Activated CD4-positive, alpha-beta memory T cell treated with anti-CD3 and anti-CD28 coated beads for 36 hours (primary cell): Measurements from ENCODE around the gene NOC2L. TPM values are rescaled to one million over a fixed set of nuclear protein-coding genes. Genes with fewer than 3 reads are reported as not detected.
A peak's percentile ranks its signal among the peaks of the same experiment; 100 is the strongest.

Source experiments
- CTCF ChIA-PET: fragments of 350-600 bp; sonication (Branson Sonifier 250); formaldehyde crosslinking; loops from one replicate; lab custom pipeline; 2021; ENCODE audit warnings: antibody characterized with exemption, inconsistent platforms; lab: Charles Lee
- POLR2A ChIA-PET: fragments of 350-600 bp; sonication (Branson Sonifier 250); formaldehyde crosslinking; loops from one replicate; lab custom pipeline; 2021; ENCODE audit warnings: antibody characterized with exemption; lab: Charles Lee
- DNase-seq: peaks from one replicate; pipeline ENCODE4 v3.0.0-alpha.2; 2020
- H3K27ac Mint-ChIP-seq: one replicate; pipeline ENCODE4 v1.8.0; 2021; ENCODE audit warnings: mixed read lengths
- H3K27me3 Mint-ChIP-seq: one replicate; pipeline ENCODE4 v1.8.0; 2021; ENCODE audit warnings: mixed read lengths
- H3K36me3 Mint-ChIP-seq: one replicate; pipeline ENCODE4 v1.8.0; 2021; ENCODE audit warnings: mixed read lengths
- H3K4me1 Mint-ChIP-seq: one replicate; pipeline ENCODE4 v1.8.0; 2021; ENCODE audit warnings: low read depth, mixed read lengths
- H3K4me3 Mint-ChIP-seq: one replicate; pipeline ENCODE4 v1.8.0; 2021; ENCODE audit warnings: mild to moderate bottlenecking, mixed read lengths
- H3K9me3 Mint-ChIP-seq: one replicate; pipeline ENCODE4 v1.8.0; 2021; ENCODE audit warnings: mixed read lengths
- intact Hi-C: fragments of 100-400 bp; cut with micrococcal nuclease; formaldehyde crosslinking; loops from one replicate; pipeline ENCODE4 v1.15.1; 2023
- total RNA-seq, 2 experiments: library from RNA; stranded (reverse); gene quantifications; one replicate each; pipeline ENCODE4 v1.2.3, GENCODE V29; 2021

Gene NOC2L
- total RNA-seq, 2 experiments from 2014 or later = 111 to 117 TPM

GRCh38 chr1:910881-911721, 48.0 kb downstream of the NOC2L start:
- Mint-ChIP-seq H3K4me3 (no peak overlapping the region), H3K27ac (no peak overlapping the region), H3K4me1 (no peaks in the 10 kb centered on the region), H3K9me3 (no peaks in the 10 kb centered on the region), H3K36me3 (peaks cover 1% of the 10 kb centered on the region), H3K27me3 (peaks cover 37% of the 10 kb centered on the region)
- DNase-seq = peak; percentile 10
- POLR2A ChIA-PET = no interaction called here
- CTCF ChIA-PET = no interaction called here
- intact Hi-C loops = no loop called here

- DNase-seq = no peak
- H3K27ac Mint-ChIP-seq = no peak overlapping the region
- peaks cover 1% of the 10 kb centered on the region for H3K4me1 Mint-ChIP-seq
- POLR2A ChIA-PET = no interaction called here
- no peaks in the 10 kb centered on the region for H3K9me3 Mint-ChIP-seq
- no peak overlapping the region for H3K4me3 Mint-ChIP-seq
- intact Hi-C loops = no loop called here
- H3K27me3 Mint-ChIP-seq = peaks cover 40% of the 10 kb centered on the region
- CTCF ChIA-PET = no interaction called here
- H3K36me3 Mint-ChIP-seq = peaks cover 1% of the 10 kb centered on the region
Measured at GRCh38 chr1:910311-910880, 48.7 kb downstream of the NOC2L start.

GRCh38 chr1:909861-910310, 49.2 kb downstream of the NOC2L start:
- CTCF ChIA-PET = no interaction called here
- POLR2A ChIA-PET = no interaction called here
- DNase-seq = no peak
- intact Hi-C loops = no loop called here
- Mint-ChIP-seq H3K9me3 (no peaks in the 10 kb centered on the region), H3K36me3 (peaks cover 1% of the 10 kb centered on the region), H3K4me3 (no peak overlapping the region), H3K4me1 (peaks cover 6% of the 10 kb centered on the region), H3K27ac (no peak overlapping the region), H3K27me3 (peaks cover 40% of the 10 kb centered on the region)

DNA sequence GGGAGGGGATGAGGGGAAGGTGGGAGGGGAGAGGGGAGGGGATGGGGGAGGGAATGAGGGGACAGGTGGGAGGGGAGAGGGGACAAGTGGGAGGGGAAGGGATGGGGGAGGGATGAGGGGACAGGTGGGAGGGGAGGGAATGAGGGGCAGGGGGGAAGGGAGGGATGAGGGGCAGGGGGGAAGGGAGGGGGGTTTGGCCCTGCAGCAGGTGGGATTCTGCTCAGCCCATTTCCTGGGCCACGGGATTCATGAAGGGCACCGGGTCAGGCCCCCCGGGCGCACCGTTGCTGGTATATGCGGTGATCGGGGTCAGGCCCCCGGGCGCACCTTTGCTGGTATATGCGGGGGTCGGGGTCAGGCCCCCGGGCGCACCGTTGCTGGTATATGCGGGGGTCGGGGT, 50.4 kb downstream of the NOC2L start:
- intact Hi-C loops = no loop called here
- Mint-ChIP-seq H3K27ac (no peak overlapping the region), H3K27me3 (peaks cover 41% of the 10 kb centered on the region), H3K36me3 (peaks cover 1% of the 10 kb centered on the region), H3K9me3 (no peaks in the 10 kb centered on the region), H3K4me3 (no peak overlapping the region), H3K4me1 (peaks cover 7% of the 10 kb centered on the region)
- no peak for DNase-seq
- ChIA-PET POLR2A (no interaction called here), CTCF (no interaction called here)

GRCh38 chr1:907611-908451, 51.2 kb downstream of the NOC2L start:
- peaks cover 1% of the 10 kb centered on the region for H3K36me3 Mint-ChIP-seq
- H3K9me3 Mint-ChIP-seq = no peaks in the 10 kb centered on the region
- DNase-seq = peak; percentile 7
- H3K4me1 Mint-ChIP-seq = peaks cover 7% of the 10 kb centered on the region
- CTCF ChIA-PET = no interaction called here
- H3K4me3 Mint-ChIP-seq = peak overlapping the region; percentile 5
- H3K27ac Mint-ChIP-seq = no peak overlapping the region
- intact Hi-C loops = no loop called here
- POLR2A ChIA-PET = no interaction called here
- H3K27me3 Mint-ChIP-seq = peaks cover 40% of the 10 kb centered on the region

DNA sequence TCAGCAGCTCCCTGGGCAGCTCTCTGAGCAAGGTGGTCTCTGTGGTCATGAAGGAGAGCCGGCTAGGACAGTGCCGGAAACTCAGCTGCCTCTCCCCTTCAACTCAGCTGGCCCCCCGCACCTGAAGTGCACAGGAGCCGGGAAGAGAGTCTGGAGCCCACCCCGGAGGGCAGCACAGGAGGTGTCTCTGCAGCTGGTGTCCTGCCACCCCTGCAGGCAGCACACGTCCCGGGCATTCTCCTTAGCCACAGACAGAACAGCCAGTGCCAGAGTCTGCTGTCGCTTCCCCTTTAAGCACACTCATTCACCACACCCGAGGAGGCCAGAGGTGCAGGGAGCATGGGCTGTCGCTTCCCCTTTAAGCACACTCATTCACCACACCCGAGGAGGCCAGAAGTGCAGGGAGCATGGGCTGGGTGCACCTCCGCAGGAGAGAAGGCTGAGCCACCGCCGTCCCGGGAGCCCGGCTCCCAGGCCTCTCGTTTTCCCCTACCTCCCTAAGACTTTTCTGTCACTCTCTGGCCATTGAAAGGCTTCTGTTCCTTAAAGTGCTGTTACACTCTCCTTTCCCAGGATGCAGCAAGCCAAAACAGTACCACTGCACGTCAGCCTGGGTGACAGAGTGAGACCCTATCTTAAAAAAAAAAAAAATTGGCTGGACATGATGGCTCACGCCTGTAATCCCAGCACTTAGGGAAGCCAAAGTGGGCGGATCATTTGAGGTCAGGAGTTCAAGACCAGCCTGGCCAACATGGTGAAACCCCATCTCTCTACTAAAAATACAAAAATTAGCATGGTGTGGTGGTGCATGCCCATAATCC, 52.2 kb downstream of the NOC2L start:
- Mint-ChIP-seq H3K4me3 (no peak overlapping the region), H3K9me3 (no peaks in the 10 kb centered on the region), H3K27me3 (peaks cover 36% of the 10 kb centered on the region), H3K4me1 (peaks cover 7% of the 10 kb centered on the region), H3K36me3 (peaks cover 1% of the 10 kb centered on the region), H3K27ac (no peak overlapping the region)
- intact Hi-C loops = no loop called here
- DNase-seq = peak; percentile 16
- ChIA-PET POLR2A (interaction anchor here (1.1 kb wide), 2 partner anchors 52 to 61 kb away, joined by 3 to 5 read pairs; partner anchors contain the start of gene NOC2L), CTCF (interaction anchor here (2.3 to 2.5 kb wide), 2 partner anchors 32 to 35 kb away, joined by 14 to 19 read pairs; no protein-coding TSS in a partner anchor)

GRCh38 chr1:905811-906599, 53.1 kb downstream of the NOC2L start:
- ChIA-PET CTCF (interaction anchor here (0.9 to 2.5 kb wide), 6 partner anchors 17 to 158 kb away, joined by 3 to 19 read pairs (median 8); no protein-coding TSS in a partner anchor), POLR2A (interaction anchor here (1.1 kb wide), 2 partner anchors 53 to 62 kb away, joined by 3 to 5 read pairs; partner anchors contain the start of gene NOC2L)
- H3K36me3 Mint-ChIP-seq = peaks cover 1% of the 10 kb centered on the region
- peak; percentile 8 for DNase-seq
- intact Hi-C loops = loop anchor here (2.0 kb wide), 1 partner anchor 71 kb away; no protein-coding TSS in a partner anchor
- H3K4me3 Mint-ChIP-seq = no peak overlapping the region
- peaks cover 34% of the 10 kb centered on the region for H3K27me3 Mint-ChIP-seq
- H3K27ac Mint-ChIP-seq = no peak overlapping the region
- peaks cover 7% of the 10 kb centered on the region for H3K4me1 Mint-ChIP-seq
- H3K9me3 Mint-ChIP-seq = no peaks in the 10 kb centered on the region

DNA sequence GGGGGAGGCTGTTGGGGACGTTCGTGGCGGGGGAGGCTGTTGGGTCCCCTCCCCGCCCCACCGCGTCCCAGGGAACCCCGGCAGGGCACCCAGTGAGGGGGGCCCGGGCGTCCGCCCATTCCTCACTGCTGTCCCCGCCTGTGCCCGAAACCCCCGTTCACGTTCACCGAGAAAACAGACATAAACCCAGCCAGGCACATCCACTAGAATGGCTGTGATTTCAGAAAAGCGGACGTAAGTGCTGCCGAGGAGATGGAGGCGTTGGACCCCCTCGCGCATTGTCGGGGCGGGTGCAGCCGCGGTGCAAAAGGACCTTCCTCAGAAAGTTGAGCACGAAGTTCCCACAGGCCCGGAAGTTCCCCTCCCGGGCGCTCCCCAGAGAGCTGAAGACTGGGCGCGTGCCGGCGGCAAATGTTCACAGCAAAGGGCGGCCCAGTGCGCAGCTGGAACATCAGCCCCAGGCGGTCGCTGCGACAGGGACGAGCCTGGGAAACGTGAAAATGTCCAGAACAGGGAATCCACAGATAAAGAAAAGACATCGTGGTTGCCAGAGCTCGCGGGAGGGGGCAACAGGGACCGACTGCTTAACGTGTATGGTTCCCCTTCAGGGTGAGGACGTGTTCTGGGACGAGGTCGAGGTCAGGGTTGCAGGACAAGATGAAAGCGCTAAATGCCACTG, 53.8 kb downstream of the NOC2L start:
- H3K36me3 Mint-ChIP-seq = peaks cover 1% of the 10 kb centered on the region
- ChIA-PET POLR2A (interaction anchor here (1.1 kb wide), 1 partner anchor 54 kb away, joined by 5 read pairs; the partner anchor contains the start of gene NOC2L), CTCF (interaction anchor here (0.6 to 2.5 kb wide), 11 partner anchors 14 to 159 kb away, joined by 3 to 19 read pairs (median 5); partner anchors contain the start of genes NOC2L and PLEKHN1)
- peaks cover 7% of the 10 kb centered on the region for H3K4me1 Mint-ChIP-seq
- intact Hi-C loops = loop anchor here (2.0 kb wide), 1 partner anchor 72 kb away; no protein-coding TSS in a partner anchor
- peaks cover 33% of the 10 kb centered on the region for H3K27me3 Mint-ChIP-seq
- peak overlapping the region; percentile 37 for H3K4me3 Mint-ChIP-seq
- H3K9me3 Mint-ChIP-seq = no peaks in the 10 kb centered on the region
- peak; percentile 27 for DNase-seq
- H3K27ac Mint-ChIP-seq = peak overlapping the region; percentile 45

- H3K4me3 Mint-ChIP-seq = peak overlapping the region; percentile 50
- H3K27ac Mint-ChIP-seq = no peak overlapping the region
- POLR2A ChIA-PET = no interaction called here
- intact Hi-C loops = loop anchor here (2.0 kb wide), 1 partner anchor 72 kb away; no protein-coding TSS in a partner anchor
- no peaks in the 10 kb centered on the region for H3K9me3 Mint-ChIP-seq
- peak; percentile 89 for DNase-seq
- H3K4me1 Mint-ChIP-seq = peaks cover 7% of the 10 kb centered on the region
- peaks cover 36% of the 10 kb centered on the region for H3K27me3 Mint-ChIP-seq
- CTCF ChIA-PET = interaction anchor here (0.6 to 2.5 kb wide), 8 partner anchors 15 to 79 kb away, joined by 3 to 19 read pairs (median 8); partner anchors contain the start of genes NOC2L and PLEKHN1
- peaks cover 1% of the 10 kb centered on the region for H3K36me3 Mint-ChIP-seq
Measured at GRCh38 chr1:904310-904950, 54.6 kb downstream of the NOC2L start.
